HCEC 1CT (cell line): ENCODE data around the gene MAFB.
A peak's percentile ranks its signal among the peaks of the same experiment; 100 is the strongest.
"Not testable (repeated sequence)": the region's sequence is repeated elsewhere in the genome, so short reads cannot be mapped to it uniquely, and the experiment has no call there.

Experiments used
- DNase-seq: peaks from one replicate; pipeline ENCODE4 v3.0.0-alpha.2; 2017

The MAFB gene

DNA sequence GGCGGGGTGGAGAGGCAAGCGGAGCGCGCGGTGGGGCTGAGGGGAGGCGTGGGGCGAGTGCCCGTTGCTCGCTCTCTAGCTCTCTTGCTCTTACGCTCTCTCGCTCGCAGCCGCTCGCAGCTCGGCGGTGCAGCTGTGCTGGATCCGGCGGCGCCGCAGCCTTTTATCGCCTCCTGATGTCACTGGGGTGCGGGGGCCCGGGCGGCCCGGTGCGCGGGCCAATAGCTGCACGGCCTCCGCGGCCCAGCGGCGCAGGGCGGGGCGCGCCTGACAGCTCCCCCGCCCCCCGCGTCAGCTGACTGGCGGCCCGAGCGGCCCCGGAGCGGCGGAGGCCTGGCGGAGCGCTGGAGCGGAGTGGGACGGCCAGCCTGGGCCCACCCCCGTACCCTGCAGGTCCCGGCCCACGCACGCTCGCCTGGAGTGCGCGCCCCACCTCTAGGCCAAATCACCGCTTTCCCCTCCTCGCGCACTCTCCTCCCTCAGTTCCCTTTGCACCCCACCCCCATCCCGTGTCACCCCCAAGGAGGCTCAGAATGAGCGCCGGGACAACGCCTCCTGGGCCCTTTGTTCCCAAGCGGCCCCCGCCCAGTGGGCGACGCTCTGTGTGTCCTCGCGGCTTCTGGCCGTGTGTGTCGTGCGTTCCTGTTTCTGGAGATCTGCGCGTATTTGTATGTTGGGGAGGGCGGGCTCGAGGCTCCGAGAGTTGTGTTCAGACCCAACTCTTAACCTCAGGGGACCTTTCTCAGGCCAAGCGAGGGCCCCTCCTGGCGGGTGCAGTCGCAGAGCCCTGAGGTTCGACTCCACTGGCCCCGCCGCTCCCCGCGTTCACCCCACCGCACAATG, at the start of gene MAFB:
Gene MAFB, minus strand, starts transcription at position 137 of the 843 bp plus-strand sequence. CDS start 386 bp downstream, outside the sequence.
- peak; percentile 43 for DNase-seq

GRCh38 chr20:40736468-40736867, 47.4 kb upstream of the MAFB start:
- not testable (repeated sequence) for DNase-seq

DNA sequence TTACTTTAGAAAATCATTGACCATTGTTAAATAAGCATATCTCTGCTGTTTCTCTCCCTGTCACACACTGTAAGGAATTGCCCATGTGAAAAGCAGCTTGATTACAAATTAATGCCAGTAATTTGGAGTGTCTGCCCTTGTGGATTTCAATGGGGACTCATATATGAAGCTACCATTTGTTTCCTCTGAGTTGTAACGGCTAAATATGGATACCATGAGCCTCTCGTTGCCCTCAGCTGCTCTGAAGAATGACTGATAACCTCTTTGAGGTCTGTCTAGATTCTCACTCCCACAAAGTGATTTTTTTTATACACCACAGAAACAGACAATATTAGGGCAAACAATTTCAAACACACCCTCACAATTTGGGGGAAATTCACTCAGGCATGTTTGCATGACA, 40.0 kb upstream of the MAFB start:
- no peak for DNase-seq

DNA sequence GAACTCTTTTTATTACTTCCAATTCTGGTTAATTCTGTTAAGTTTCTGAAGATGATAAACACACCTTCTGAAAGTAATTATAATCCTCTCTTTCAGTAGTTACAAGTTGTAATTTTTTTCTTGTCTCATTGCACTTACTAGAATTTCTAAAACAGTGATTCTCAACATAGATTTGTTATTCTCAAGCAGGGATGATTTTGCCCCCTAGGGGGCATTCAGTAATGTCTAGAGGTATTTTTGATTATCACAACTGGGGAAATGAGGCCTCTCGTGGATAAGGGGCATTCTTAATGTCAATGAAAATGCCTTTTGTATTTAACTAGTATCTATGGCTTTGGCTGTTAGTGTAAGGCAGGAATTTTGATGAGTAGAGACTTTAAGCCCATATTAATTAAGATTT, 39.4 kb upstream of the MAFB start:
- DNase-seq: no peak

GRCh38 chr20:40727960-40728359, 38.9 kb upstream of the MAFB start:
- no peak for DNase-seq

GRCh38 chr20:40726776-40727175, 37.7 kb upstream of the MAFB start:
- DNase-seq: no peak

DNA sequence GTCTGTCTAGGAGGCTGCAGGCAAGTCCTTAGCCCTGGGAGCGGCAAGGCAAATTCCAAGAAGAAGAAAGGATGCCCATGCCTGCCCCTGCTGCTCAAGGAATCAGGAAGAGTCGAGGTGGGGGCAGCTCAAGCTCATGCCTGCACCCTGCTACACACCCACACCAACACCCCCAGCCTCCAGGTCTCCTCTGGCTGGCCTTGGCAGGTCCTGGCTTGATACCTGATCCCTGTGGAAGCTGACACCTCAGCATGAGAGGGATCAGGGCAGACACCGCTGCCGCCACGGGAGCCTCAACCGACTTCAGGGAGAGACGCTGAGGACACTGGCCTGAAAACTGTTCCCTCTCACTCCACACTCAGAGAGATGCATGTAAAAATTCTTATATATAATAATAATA, 35.5 kb upstream of the MAFB start:
- DNase-seq: no peak

GRCh38 chr20:40720826-40721225, 31.8 kb upstream of the MAFB start:
- DNase-seq: no peak

GRCh38 chr20:40720099-40720498, 31.1 kb upstream of the MAFB start:
- no peak for DNase-seq

GRCh38 chr20:40718982-40719729, 30.1 kb upstream of the MAFB start:
- DNase-seq: no peak

DNA sequence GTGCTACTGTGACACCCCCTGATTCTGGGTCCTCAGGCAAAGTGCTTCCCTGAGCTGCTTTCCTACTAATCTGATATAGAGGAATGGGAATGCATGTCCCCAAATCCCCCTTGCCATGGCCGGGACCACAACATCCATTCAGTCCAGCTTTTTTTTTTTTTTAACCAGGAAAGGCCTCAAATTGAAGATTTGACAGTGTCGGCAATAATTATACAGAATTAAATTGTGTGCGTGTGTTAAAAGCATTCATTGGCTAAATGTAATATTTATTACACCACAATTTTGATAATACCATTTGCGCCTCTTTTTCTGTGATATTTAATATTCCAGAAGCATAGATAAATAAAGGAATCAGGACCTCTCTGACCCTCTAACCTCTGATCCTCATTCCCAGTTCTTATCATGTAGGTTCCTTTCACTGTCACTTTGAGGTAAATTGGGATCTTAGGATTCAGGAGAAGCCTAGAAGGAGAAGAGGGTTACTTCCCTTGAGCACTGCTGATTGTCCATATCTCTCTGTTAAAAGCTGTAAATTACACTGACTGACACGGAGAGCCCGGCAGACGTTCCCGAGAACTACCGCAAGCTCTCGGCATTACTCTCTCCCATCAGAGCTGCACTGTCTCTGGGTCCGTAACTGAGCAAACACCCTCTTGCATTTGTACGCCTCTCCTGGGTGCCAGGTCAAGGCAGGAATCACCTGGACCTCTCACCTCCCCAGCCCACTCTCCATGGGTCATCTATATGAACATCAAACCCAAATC, 29.4 kb upstream of the MAFB start:
- no peak for DNase-seq

DNA sequence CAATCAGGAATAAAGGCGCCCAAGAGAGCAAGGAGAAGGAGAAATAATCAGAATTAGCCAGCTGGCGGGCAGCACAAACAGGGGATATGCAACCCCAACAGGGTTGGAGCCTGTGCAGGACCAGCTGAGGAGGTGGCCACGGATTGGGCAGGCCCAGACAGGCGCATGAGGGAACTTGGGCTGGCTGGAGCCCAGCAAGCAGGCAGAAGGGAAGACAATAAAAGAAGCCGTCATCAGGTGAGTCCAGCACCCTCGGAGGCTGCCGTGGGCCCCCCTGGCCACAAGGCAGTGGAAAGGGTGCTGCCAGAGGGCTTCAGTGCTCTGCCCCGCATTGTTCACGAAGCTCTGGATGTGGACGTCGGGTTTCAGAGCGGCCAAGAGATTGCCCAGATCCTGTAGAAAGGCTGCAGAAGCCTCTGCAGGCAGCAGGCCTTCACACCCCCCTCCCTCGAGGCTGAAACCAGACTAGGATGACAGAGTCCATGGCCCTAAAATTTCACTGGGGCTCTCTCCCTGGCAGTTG, 28.4 kb upstream of the MAFB start:
- no peak for DNase-seq

DNA sequence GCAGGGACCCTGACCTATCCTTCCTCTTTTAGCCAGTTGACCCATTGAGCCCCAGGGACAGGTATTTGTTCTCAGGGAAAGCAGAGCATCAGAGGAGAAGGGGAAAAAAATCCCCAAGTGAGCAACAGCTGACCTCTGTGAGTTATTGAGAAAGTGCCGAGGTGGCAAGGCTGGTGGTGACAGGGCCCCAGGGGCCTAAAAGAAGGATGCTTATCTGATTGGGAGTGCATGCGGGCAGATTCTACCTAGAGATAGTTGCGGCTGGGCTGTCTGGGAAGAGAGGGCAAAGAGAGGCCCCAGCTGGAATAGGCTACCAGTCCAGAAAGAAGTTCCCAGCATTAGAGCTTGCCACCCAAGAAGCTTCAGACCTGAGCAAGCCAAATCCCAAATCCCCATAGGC, 26.5 kb upstream of the MAFB start:
- DNase-seq: no peak

GRCh38 chr20:40714916-40715315, 25.9 kb upstream of the MAFB start:
- no peak for DNase-seq

GRCh38 chr20:40714109-40714508, 25.1 kb upstream of the MAFB start:
- no peak for DNase-seq

GRCh38 chr20:40713508-40713907, 24.5 kb upstream of the MAFB start:
- DNase-seq: no peak

- no peak for DNase-seq
Observed at GRCh38 chr20:40711079-40711478, 22.0 kb upstream of the MAFB start.

GRCh38 chr20:40710603-40711002, 21.6 kb upstream of the MAFB start:
- DNase-seq: no peak

GRCh38 chr20:40706977-40707582, 18.0 kb upstream of the MAFB start:
- DNase-seq: no peak

DNA sequence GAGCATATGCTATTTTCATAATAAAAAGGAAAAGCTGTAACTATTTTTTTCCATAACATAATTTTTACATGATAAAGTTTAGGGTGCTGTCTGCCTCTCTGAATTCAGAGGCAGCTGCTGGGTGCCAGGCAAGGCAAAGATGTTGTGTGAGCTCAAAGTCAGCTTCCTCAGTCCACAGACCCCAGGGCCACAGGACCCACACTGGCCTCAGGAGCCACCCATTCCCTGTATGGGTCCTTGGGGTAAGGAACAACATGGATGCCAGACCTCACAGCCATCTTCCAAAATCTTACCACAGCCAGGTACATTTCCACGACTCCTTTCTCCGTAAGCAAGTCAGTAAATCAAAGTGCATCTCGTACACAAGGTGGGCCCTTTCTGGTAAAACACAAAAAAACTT, 16.4 kb upstream of the MAFB start:
- no peak for DNase-seq

- no peak for DNase-seq
Observed at GRCh38 chr20:40704828-40705227, 15.8 kb upstream of the MAFB start.

- no peak for DNase-seq
Observed at GRCh38 chr20:40703975-40704530, 15.0 kb upstream of the MAFB start.

DNA sequence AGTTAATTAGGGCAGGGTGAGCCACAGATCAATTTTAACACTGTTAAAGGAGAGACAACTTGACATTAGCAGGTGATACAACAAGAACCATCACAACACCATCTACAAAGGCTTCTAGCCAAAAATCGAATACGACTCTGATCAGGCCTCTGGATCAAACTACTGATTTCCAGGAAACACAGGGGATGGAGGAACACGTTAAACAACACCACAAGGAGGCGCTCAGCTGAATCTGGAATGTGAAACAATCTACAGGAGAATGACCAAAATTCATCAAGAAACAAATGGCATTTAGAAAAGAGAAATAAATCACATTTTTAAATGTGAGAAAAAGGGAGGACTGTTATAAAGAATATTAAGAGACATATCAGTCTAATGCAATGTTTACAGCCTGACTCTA, 13.5 kb upstream of the MAFB start:
- no peak for DNase-seq
